GM18867 (cell line): ENCODE measurements around the gene SUGCT.
A peak's percentile ranks its signal among the peaks of the same experiment; 100 is the strongest.
"Not testable (repeated sequence)": the region's sequence is repeated elsewhere in the genome, so short reads cannot be mapped to it uniquely, and the experiment has no call there.

ENCODE experiments used
- ATAC-seq: cut with Tn5 transposase; IDR thresholded peaks from one replicate; pipeline ENCODE4 v1.9.1; 2021; ENCODE audit warnings: mild to moderate bottlenecking, moderate library complexity; ENCODE audit not compliant: unreplicated experiment

The SUGCT gene

GRCh38 chr7:40244226-40244625 lies 109.4 kb downstream of the SUGCT start:
- ATAC-seq = no peak

GRCh38 chr7:40248681-40249080 lies 113.9 kb downstream of the SUGCT start:
- no peak for ATAC-seq

DNA sequence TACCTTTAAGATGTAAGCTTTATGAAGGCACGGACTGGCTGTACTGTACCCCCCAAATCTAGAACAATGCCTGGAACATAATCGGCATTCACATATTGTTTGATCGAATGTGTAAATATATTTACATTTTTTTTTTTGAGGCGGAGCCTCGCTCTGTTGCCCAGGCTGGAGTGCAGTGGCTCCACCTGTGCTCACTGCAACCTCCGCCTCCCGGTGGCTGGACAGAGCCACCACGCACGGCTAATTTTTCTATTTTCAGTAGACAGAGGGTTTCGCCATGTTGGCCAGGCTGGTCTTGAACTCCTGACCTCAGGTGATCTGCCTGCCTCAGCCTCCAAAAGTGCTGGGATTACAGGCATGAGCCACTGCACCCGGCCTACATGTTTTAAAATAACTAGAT lies 118.6 kb downstream of the SUGCT start:
- ATAC-seq = not testable (repeated sequence)

GRCh38 chr7:40263752-40264390 lies 129.1 kb downstream of the SUGCT start:
- ATAC-seq = no peak

GRCh38 chr7:40267583-40267982 lies 132.8 kb downstream of the SUGCT start:
- ATAC-seq = no peak

DNA sequence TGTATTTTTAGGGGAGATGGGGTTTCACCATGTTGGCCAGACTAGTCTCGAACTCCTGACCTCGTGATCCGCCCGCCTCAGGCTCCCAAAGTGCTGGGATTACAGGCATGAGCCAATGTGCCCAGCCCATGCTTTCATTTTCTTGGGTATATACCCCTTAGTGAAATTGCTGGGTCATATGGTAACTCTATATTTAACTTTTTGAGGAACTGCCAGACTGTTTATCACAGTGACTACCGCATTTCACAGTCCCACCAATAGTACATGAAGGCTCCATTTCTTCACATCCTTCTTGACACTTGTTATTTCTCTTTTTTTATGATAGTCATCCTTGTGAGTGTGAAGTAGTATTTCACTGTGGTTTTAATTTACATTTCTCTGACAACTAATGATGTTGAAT lies 134.0 kb downstream of the SUGCT start:
- ATAC-seq = not testable (repeated sequence)

- ATAC-seq = peak; percentile 64
These were observed 141.3 kb downstream of the SUGCT start for GRCh38 chr7:40276061-40276460.

GRCh38 chr7:40279991-40280390 lies 145.2 kb downstream of the SUGCT start:
- no peak for ATAC-seq

DNA sequence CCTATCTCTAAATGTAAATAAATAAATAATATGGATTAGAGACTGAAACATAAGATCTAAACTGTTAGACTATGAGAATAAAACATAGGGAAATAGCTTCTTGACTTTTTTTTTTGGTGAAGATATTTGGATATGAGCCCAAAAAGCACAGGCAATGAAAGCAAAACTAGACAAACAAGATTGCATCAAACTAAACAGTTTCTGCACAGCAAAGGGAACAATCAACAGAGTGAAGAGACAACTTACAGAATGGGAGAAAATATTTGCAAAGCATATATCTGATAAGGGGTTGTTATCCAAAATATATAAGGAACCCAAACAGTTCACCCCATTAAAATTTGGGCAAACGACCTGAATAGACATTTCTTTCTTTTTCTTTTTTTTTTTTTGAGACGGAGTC lies 148.1 kb downstream of the SUGCT start:
- no peak for ATAC-seq

- ATAC-seq = peak; percentile 36
These were observed 148.6 kb downstream of the SUGCT start for GRCh38 chr7:40283391-40283790.

GRCh38 chr7:40288827-40289226 lies 154.0 kb downstream of the SUGCT start:
- peak; percentile 75 for ATAC-seq

DNA sequence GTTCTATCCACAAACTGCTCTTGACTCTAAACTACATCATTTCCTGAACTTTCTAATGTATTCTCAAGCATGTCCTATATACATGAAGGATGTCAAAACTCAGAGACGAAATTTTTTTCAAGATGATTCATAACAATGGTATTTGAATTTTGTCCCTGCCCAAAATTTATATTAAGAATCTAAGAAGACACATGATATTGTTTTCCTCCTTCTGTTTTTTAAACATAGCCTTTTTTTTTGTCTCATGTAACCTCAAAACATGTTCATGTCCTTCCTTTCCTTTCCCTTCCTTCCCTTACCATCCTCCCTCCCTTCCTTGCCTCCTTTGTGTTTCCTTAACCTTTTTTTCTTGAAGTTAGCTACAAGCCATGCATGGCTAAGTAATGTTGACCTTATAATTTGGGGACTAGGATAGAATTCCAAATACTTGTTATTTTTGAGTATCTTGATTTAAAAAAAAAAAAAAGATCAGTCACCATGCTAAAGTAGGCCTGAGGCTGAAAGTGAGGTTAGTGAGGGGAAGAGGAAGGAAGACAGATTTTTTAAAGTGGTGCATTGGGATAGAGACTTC lies 163.0 kb downstream of the SUGCT start:
- ATAC-seq = no peak

- no peak for ATAC-seq
These were observed 163.6 kb downstream of the SUGCT start for GRCh38 chr7:40298421-40298820.

GRCh38 chr7:40299097-40299496 lies 164.3 kb downstream of the SUGCT start:
- peak; percentile 50 for ATAC-seq

- no peak for ATAC-seq
These were observed 165.4 kb downstream of the SUGCT start for GRCh38 chr7:40300146-40300670.

DNA sequence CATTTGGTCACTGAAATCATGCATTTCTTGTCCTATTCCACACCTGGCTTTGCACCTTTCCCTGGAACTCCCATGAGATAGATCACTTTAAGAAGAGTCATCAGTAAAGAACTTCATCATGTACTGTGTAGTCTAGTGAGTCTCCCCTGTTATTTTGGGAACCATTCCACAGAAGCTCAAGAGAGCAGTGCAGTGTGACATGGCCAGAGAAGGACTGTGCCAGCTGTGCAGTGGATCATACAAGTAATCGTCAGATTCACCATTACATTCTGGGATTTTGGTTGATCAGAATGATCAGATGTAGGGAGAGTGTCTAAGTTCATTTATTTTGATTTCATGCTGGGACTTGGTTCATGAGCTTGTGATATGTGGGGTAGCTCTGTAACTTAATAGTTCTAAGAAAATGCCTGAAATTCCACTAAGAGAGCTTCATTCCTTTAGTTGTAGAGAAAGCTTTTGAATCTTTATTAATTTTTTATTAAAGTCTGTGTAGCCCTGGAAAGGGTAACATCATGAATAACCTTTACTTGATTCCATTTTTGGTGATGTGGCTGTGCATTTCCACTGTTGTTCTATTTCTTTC lies 166.8 kb downstream of the SUGCT start:
- ATAC-seq = no peak

- ATAC-seq = no peak
These were observed 169.2 kb downstream of the SUGCT start for GRCh38 chr7:40303996-40304395.

- ATAC-seq = no peak
These were observed 170.4 kb downstream of the SUGCT start for GRCh38 chr7:40305229-40305628.

DNA sequence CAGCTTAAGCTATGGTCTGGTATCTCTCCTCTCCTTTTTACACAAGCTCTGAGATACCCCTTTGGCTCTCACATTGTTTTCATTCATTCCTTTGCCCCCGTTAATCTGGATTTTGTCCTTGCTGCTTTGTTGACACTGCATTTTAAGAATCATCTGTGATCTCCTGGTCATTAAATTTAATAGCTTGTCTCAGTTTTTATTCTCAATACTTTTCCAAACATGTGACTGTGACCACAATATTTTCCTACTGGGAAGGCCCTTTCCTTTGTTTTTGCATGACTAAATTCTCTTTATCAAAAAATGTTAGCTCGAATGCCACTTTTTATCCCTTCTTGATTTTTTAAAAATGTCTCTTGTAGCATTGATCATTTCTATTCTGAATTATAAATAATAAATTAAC lies 171.2 kb downstream of the SUGCT start:
- no peak for ATAC-seq

GRCh38 chr7:40306596-40306995 lies 171.8 kb downstream of the SUGCT start:
- no peak for ATAC-seq

DNA sequence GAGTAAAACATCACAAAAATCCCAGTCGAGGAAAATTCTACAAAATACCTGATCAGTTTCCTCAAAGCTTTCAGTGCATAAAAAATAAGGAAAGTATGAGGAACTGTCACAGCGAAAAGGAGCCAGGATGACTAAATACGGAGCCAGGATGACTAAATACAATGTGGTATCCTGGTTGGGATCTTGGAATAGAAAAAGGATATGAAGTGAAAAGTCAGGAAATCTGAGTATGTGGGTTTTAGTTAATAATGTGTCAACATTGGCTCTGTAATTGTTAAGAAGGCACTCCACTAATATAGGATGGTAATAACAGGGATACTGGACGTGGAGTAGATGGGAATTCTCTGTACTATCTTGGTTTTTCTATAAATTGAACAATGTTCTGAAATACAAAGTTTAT lies 175.5 kb downstream of the SUGCT start:
- no peak for ATAC-seq

DNA sequence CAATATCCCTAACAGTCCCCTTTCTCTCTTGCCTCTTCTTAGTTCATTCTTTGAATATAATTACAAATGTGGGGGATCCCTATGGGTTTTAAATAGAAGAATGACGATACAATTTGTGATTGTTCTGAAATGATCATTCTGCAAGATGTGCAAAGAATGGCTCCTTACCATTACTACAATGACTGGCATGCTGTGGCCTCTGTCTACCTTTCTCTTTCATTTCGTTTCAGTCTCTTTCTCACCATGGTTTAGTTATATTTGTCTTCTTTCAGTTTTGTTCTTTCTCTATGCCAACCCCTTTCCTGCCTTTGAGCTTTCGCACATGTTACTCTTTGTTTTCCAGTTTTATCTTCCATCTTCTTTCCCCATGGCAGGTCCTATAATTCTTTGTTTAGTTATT lies 176.5 kb downstream of the SUGCT start:
- ATAC-seq = peak; percentile 100
